HS-5 (cell line): ENCODE results near the gene MEGF9.
"Not testable (repeated sequence)": the region's sequence is repeated elsewhere in the genome, so short reads cannot be mapped to it uniquely, and the experiment has no call there.

Source experiments
- DNase-seq: peaks from one replicate; pipeline ENCODE4 v3.0.0-alpha.2; 2012; ENCODE audit warnings: low read depth

The MEGF9 gene

DNA sequence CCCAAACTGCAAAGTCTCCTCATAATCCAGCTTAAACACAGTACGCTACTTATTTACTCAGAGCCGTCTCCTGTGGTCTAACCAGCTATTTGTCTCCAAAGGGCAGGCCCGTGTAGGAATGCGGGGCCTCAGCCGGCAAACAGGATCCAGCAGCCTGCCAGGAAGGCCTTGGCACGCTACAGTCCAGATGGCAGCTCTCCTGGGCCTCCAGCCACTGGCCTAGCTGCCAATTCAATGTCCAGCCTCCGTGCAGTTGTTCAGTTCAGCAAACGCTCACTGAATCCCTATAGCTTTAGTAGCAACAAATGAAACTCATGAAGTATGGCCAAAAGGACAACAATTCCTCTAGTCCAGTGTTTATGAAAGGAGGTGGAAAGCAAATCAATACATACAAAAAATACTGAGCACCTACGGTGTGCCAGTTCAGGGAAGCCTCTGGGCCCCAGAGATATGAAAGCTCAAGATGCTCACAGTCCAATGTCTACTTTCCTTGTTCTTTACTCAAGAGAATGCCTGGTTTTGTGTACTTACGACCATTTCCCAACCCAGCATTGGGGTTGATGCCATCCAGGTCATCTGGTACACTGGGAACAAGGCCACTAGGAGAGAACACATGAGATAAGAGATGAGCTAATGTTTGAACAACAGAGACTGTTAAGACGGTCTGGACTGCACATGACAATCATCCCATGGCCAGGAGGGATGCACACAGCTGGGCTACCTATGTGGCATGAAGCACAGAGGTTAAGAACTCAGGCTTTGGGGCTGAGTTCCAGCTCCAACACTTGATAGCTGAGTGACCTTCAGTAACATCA lies 142.6 kb downstream of the MEGF9 start:
- DNase-seq, result no peak

GRCh38 chr9:120570296-120570695 lies 144.0 kb downstream of the MEGF9 start:
- no peak for DNase-seq

- no peak for DNase-seq
Observed at GRCh38 chr9:120569556-120569955, 144.7 kb downstream of the MEGF9 start.

GRCh38 chr9:120568816-120569215 lies 145.5 kb downstream of the MEGF9 start:
- DNase-seq, result no peak

DNA sequence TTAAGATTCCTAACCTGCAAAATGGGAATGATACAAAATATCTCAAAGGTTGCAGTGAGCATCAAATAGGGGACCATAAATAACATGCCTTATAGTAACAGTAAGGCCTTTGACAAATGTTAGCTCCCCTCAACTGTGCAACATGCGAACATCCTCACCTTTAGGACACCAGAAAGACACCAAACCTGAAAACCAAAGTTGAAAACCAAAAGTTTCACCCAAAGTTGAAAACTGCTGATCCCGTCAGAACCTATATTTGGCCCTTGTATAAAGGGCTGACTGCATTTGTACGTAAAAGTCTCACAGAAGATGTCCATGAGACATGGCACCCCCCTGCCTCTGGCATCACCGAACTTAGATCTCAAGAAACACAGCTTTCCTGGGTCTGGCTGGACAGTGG lies 146.4 kb downstream of the MEGF9 start:
- no peak for DNase-seq

- no peak for DNase-seq
Observed at GRCh38 chr9:120567081-120567480, 147.2 kb downstream of the MEGF9 start.

DNA sequence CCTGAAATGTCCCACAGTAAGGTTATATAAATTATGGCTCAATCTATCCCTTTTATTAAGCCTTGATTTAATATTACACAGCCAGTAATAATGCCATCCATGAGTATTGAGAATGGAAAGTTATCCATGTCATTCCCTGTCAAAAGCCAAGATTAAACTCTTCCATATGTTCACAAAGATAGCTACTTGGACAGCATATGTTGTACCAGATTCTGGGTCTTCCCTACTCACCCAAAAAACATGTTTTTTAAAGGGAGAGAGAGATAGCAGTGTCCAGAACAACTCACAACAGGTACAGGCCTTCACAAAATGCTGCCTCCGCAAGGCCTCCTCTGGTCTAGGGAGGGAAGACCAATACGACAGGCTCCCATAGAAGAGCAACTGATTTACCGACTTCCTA lies 149.7 kb downstream of the MEGF9 start:
- DNase-seq, result no peak

- DNase-seq, result no peak
Observed at GRCh38 chr9:120562861-120563443, 151.3 kb downstream of the MEGF9 start.

- DNase-seq, result no peak
Observed at GRCh38 chr9:120561709-120562108, 152.6 kb downstream of the MEGF9 start.

DNA sequence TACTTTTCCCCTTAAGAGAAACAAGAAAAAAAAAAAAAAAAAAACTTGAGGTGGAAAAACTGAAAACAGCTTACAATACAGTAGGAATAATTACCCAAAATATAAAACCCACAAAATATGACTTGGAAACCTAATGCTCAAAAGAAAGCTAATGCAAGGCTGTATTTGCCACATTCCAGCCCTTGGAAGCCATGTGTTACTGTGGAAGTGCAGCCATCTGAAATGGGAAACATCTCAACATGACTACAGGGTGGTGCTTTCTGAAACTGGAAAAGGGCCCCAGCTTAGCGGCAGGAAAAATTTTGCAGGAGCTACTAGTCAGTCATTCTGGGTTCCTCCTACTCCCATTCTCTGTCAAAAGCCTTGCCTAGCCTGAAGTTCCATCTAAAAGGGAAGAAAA lies 154.7 kb downstream of the MEGF9 start:
- DNase-seq, result no peak

GRCh38 chr9:120558454-120558853 lies 155.8 kb downstream of the MEGF9 start:
- no peak for DNase-seq

DNA sequence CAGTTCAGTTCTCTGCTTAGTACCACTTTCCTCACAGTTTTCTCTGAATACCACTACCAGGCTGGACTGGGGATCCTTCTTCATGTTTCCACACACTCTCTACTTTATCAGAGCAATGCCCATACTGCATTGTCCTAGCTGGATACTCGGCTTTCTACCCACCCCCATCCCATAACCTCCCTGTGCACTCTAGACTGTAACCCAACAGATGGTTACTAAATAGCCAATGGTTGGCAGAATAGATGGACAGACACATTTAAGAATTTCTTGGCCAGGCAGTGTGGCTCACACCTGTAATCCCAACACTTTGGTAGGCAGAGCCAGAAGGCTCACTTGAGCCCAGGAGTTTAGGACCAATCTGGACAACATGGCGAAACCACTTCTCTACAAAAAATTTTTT lies 157.1 kb downstream of the MEGF9 start:
- DNase-seq, result no peak

- no peak for DNase-seq
Observed at GRCh38 chr9:120556775-120557174, 157.5 kb downstream of the MEGF9 start.

DNA sequence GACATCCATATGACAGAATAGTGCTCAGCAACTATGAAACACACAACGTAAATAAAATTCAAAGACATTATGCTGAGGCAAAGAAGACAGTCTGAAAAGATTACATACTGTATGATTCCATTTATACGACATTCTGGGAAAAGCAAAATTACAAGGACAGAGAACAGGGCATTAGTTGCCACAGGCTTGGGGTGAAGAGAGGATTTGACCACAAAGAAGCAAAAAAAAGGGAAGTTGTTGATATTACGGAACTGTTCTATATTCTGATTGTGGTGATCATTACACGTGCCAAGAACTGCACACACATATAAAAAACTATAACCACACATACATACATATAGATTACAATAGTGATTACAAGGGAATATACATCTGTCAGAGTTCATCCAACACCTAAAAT lies 158.4 kb downstream of the MEGF9 start:
- DNase-seq, result no peak

DNA sequence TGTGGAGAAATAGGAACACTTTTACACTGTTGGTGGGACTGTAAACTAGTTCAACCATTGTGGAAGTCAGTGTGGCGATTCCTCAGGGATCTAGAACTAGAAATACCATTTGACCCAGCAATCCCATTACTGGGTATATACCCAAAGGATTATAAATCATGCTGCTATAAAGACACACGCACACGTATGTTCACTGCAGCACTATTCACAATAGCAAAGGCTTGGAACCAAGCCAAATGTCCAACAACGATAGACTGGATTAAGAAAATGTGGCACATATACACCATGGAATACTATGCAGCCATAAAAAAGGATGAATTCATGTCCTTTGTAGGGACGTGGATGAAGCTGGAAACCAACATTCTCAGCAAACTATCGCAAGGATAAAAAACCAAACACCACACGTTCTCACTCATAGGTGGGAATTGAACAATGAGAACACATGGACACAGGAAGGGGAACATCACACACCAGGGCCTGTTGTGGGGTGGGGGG lies 162.0 kb downstream of the MEGF9 start:
- not testable (repeated sequence) for DNase-seq
